DOHH2 (cell line): Measurements from ENCODE around the gene MGMT.

Experiments used
- H3F3A ChIP-seq: fragments of 200-600 bp; sonication (generic), shearing (Covaris generic); 2 replicates; pipeline ENCODE4 v1.6.0; 2016; ENCODE audit warnings: antibody characterized with exemption, mild to moderate bottlenecking; ENCODE audit not compliant: control insufficient read depth, insufficient read depth
- H3K27ac ChIP-seq: fragments of 200-600 bp; sonication (generic); 2 replicates; pipeline ENCODE4 v1.5.1; 2014; ENCODE audit warnings: low read depth, mild to moderate bottlenecking, low read length, moderate library complexity
- H3K27me3 ChIP-seq: fragments of 200-600 bp; sonication (generic); 2 replicates; pipeline ENCODE4 v1.6.1; 2014; ENCODE audit warnings: mild to moderate bottlenecking, low read length, mixed read lengths; ENCODE audit not compliant: control insufficient read depth
- H3K36me3 ChIP-seq: fragments of 200-600 bp; sonication (generic); 2 replicates; pipeline ENCODE4 v1.6.1; 2014; ENCODE audit warnings: mild to moderate bottlenecking, low read length, moderate library complexity, mixed read lengths; ENCODE audit not compliant: control insufficient read depth
- H3K4me1 ChIP-seq: fragments of 200-600 bp; sonication (generic); 2 replicates; pipeline ENCODE4 v1.6.1; 2014; ENCODE audit warnings: mild to moderate bottlenecking, low read length, mixed read lengths; ENCODE audit not compliant: control insufficient read depth
- H3K4me2 ChIP-seq: fragments of 200-600 bp; sonication (generic); 2 replicates; pipeline ENCODE4 v1.6.0; 2014; ENCODE audit warnings: mild to moderate bottlenecking, low read length, moderate library complexity
- H3K4me3 ChIP-seq: fragments of 200-600 bp; sonication (generic); 2 replicates; pipeline ENCODE4 v1.5.1; 2014; ENCODE audit warnings: mild to moderate bottlenecking, low read length, mixed read lengths
- H3K79me2 ChIP-seq: fragments of 200-600 bp; sonication (generic); 2 replicates; pipeline ENCODE4 v1.6.1; 2014; ENCODE audit warnings: mild to moderate bottlenecking, low read length, mixed read lengths; ENCODE audit not compliant: control insufficient read depth
- H3K9me2 ChIP-seq: fragments of 200-600 bp; sonication (generic); replicated peaks from 2 replicates; pipeline ENCODE4 v1.6.1; 2014; ENCODE audit warnings: mild to moderate bottlenecking, low read length, mixed read lengths; ENCODE audit not compliant: control insufficient read depth
- H3K9me3 ChIP-seq: fragments of 200-600 bp; sonication (generic); 2 replicates; pipeline ENCODE4 v1.6.1; 2014; ENCODE audit warnings: antibody characterized with exemption, low read length, mixed read lengths; ENCODE audit not compliant: control insufficient read depth, insufficient read depth
- H4K20me1 ChIP-seq: fragments of 200-600 bp; sonication (generic); 2 replicates; pipeline ENCODE4 v1.6.0; 2014; ENCODE audit warnings: low read depth, mild to moderate bottlenecking, antibody characterized with exemption, low read length, moderate library complexity; ENCODE audit not compliant: control insufficient read depth, insufficient read depth
- EZH2phosphoT487 ChIP-seq: fragments of 200-600 bp; sonication (generic); IDR thresholded peaks from 2 replicates; pipeline ENCODE4 v1.6.1; 2017; ENCODE audit warnings: borderline replicate concordance, mild to moderate bottlenecking, antibody characterized with exemption, low read length, moderate library complexity, mixed read lengths
- TF ChIP-seq, protein P1 (sequence below): fragments of 200-600 bp; sonication (generic); IDR thresholded peaks from one replicate; pipeline ENCODE4 v1.5.1; 2014; ENCODE audit warnings: antibody characterized with exemption, mild to moderate bottlenecking, low read depth, low read length; ENCODE audit not compliant: poor library complexity, severe bottlenecking

MGMT gene

GRCh38 chr10:129491123-129491734 lies 24.2 kb downstream of the MGMT start:
- Histone ChIP-seq H3K9me2 (no peaks in the 10 kb centered on the region), H3K27ac (no peak overlapping the region), H3K9me3 (peaks cover 20% of the 10 kb centered on the region), H3K27me3 (no peaks in the 10 kb centered on the region), H3F3A (no peaks in the 10 kb centered on the region), H3K4me3 (no peak overlapping the region), H3K79me2 (peaks cover 4% of the 10 kb centered on the region; the same call in 1 of the 2 replicates), H3K36me3 (no peaks in the 10 kb centered on the region), H4K20me1 (no peaks in the 10 kb centered on the region), H3K4me2 (no peak overlapping the region), H3K4me1 (no peaks in the 10 kb centered on the region)
- no peak for TF ChIP-seq EZH2phosphoT487
- TF ChIP-seq, protein P1, sequence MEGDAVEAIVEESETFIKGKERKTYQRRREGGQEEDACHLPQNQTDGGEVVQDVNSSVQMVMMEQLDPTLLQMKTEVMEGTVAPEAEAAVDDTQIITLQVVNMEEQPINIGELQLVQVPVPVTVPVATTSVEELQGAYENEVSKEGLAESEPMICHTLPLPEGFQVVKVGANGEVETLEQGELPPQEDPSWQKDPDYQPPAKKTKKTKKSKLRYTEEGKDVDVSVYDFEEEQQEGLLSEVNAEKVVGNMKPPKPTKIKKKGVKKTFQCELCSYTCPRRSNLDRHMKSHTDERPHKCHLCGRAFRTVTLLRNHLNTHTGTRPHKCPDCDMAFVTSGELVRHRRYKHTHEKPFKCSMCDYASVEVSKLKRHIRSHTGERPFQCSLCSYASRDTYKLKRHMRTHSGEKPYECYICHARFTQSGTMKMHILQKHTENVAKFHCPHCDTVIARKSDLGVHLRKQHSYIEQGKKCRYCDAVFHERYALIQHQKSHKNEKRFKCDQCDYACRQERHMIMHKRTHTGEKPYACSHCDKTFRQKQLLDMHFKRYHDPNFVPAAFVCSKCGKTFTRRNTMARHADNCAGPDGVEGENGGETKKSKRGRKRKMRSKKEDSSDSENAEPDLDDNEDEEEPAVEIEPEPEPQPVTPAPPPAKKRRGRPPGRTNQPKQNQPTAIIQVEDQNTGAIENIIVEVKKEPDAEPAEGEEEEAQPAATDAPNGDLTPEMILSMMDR = no peak

DNA sequence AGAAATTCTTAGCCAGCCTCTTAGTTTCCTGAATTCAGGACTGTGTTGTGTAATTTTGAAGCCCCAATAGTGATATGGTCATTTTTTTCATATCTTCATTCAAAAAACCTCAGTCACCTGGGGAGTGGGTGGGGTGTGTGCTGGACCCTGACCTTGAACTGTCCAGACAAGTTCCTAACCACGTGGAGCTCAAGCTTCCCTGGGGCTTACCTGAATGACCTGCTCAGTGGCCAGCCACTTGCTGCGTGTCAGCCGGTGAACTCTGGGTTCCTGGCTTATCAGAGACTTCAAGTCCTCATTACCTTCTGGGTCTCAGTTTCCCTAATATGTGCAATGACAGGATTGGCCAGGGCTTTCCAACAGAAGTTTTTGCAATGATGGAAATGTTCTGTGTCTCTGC lies 27.1 kb downstream of the MGMT start:
- Histone ChIP-seq H3K4me1 (no peaks in the 10 kb centered on the region), H3K79me2 (no peaks in the 10 kb centered on the region), H3K27ac (no peak overlapping the region), H3K27me3 (no peaks in the 10 kb centered on the region), H3F3A (no peaks in the 10 kb centered on the region), H3K4me2 (no peak overlapping the region), H4K20me1 (no peaks in the 10 kb centered on the region), H3K4me3 (no peak overlapping the region), H3K36me3 (no peaks in the 10 kb centered on the region), H3K9me2 (no peaks in the 10 kb centered on the region), H3K9me3 (peaks cover 17% of the 10 kb centered on the region)
- TF ChIP-seq, protein P1 = no peak
- TF ChIP-seq EZH2phosphoT487 = no peak

GRCh38 chr10:129494740-129495139 lies 27.7 kb downstream of the MGMT start:
- H3K79me2 ChIP-seq = no peaks in the 10 kb centered on the region
- H3K36me3 ChIP-seq = no peaks in the 10 kb centered on the region
- no peaks in the 10 kb centered on the region for H3K9me2 ChIP-seq
- no peaks in the 10 kb centered on the region for H3K4me1 ChIP-seq
- H3K27me3 ChIP-seq = no peaks in the 10 kb centered on the region
- H4K20me1 ChIP-seq = no peaks in the 10 kb centered on the region
- H3K27ac ChIP-seq = no peak overlapping the region
- no peaks in the 10 kb centered on the region for H3F3A ChIP-seq
- no peak overlapping the region for H3K4me3 ChIP-seq
- TF ChIP-seq, protein P1 = no peak
- TF ChIP-seq EZH2phosphoT487 = no peak
- peaks cover 17% of the 10 kb centered on the region for H3K9me3 ChIP-seq
- no peak overlapping the region for H3K4me2 ChIP-seq
